Naive thymus-derived CD8-positive, alpha-beta T cell (primary cell): ENCODE measurements around the gene NID2. TPM values are rescaled to one million over a fixed set of nuclear protein-coding genes. Genes with fewer than 3 reads are reported as not detected.
A peak's percentile ranks its signal among the peaks of the same experiment; 100 is the strongest.

Experiments
- ATAC-seq, 2 donors: fragments of 150-1000 bp; cut with Tn5 transposase in 1 of 2; sonication (Bioruptor Pico), chemical (Tn5 transposase) in 1 of 2; 1 replicate in 1 of 2; 2 replicates in 1 of 2; pipeline ENCODE4 v1.10.0; 2021; ENCODE audit warnings: mild to moderate bottlenecking in 2 of 2, moderate library complexity in 2 of 2
- POLR2A ChIA-PET: fragments of 350-600 bp; sonication (Branson Sonifier 250); formaldehyde crosslinking; loops from one replicate; lab custom pipeline; 2021; ENCODE audit warnings: antibody characterized with exemption; lab: Charles Lee
- DNase-seq, 10 donors: peaks; one replicate each; pipeline versions ENCODE4 v3.0.0 to v3.0.0-alpha.2; 2020 to 2022
- H3K27ac Mint-ChIP-seq, 10 donors: one replicate each; pipeline ENCODE4 v1.8.0; 2020 to 2022; ENCODE audit warnings: mild to moderate bottlenecking in 10 of 10, mixed read lengths in 10 of 10, moderate library complexity in 4 of 10, inconsistent platforms in 1 of 10
- H3K27me3 Mint-ChIP-seq, 5 donors: one replicate each; pipeline ENCODE4 v1.8.0; 2021 to 2022; ENCODE audit warnings: mixed read lengths in 5 of 5
- H3K36me3 Mint-ChIP-seq, 3 donors: one replicate each; pipeline ENCODE4 v1.8.0; 2020 to 2022; ENCODE audit warnings: mixed read lengths in 3 of 3, mild to moderate bottlenecking in 2 of 3, inconsistent platforms in 1 of 3
- H3K4me1 Mint-ChIP-seq, 4 donors: one replicate each; pipeline ENCODE4 v1.8.0; 2021 to 2022; ENCODE audit warnings: mixed read lengths in 4 of 4
- H3K4me3 Mint-ChIP-seq, 10 donors: one replicate each; pipeline ENCODE4 v1.8.0; 2020 to 2022; ENCODE audit warnings: mild to moderate bottlenecking in 10 of 10, mixed read lengths in 10 of 10, moderate library complexity in 6 of 10, inconsistent platforms in 1 of 10
- H3K9me3 Mint-ChIP-seq, 9 donors: one replicate each; pipeline ENCODE4 v1.8.0; 2020 to 2022; ENCODE audit warnings: mixed read lengths in 9 of 9, mild to moderate bottlenecking in 3 of 9, inconsistent platforms in 1 of 9, moderate library complexity in 1 of 9
- polyA plus RNA-seq, 3 donors: library from polyadenylated mRNA; unstranded; fragments of 300-500 nt; fragmentation: Illumina TruSeq; gene quantifications; one replicate each; pipeline ENCODE4 v1.2.3, GENCODE V29; 2021
- total RNA-seq, 8 experiments: library from RNA in 2 of 8; stranded (reverse) in 2 of 8; gene quantifications; one replicate each; pipeline ENCODE4 v1.2.3 and lab custom pipeline; 2021 to 2026

The NID2 gene, protein sequence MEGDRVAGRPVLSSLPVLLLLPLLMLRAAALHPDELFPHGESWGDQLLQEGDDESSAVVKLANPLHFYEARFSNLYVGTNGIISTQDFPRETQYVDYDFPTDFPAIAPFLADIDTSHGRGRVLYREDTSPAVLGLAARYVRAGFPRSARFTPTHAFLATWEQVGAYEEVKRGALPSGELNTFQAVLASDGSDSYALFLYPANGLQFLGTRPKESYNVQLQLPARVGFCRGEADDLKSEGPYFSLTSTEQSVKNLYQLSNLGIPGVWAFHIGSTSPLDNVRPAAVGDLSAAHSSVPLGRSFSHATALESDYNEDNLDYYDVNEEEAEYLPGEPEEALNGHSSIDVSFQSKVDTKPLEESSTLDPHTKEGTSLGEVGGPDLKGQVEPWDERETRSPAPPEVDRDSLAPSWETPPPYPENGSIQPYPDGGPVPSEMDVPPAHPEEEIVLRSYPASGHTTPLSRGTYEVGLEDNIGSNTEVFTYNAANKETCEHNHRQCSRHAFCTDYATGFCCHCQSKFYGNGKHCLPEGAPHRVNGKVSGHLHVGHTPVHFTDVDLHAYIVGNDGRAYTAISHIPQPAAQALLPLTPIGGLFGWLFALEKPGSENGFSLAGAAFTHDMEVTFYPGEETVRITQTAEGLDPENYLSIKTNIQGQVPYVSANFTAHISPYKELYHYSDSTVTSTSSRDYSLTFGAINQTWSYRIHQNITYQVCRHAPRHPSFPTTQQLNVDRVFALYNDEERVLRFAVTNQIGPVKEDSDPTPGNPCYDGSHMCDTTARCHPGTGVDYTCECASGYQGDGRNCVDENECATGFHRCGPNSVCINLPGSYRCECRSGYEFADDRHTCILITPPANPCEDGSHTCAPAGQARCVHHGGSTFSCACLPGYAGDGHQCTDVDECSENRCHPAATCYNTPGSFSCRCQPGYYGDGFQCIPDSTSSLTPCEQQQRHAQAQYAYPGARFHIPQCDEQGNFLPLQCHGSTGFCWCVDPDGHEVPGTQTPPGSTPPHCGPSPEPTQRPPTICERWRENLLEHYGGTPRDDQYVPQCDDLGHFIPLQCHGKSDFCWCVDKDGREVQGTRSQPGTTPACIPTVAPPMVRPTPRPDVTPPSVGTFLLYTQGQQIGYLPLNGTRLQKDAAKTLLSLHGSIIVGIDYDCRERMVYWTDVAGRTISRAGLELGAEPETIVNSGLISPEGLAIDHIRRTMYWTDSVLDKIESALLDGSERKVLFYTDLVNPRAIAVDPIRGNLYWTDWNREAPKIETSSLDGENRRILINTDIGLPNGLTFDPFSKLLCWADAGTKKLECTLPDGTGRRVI (N-terminal part only)
- total RNA-seq, result not detected
- under 1 TPM; 0.22 to 0.98 (median 0.62) TPM for polyA plus RNA-seq
- 0 to 0.35 (median 0) reads per million in 6 experiments for total RNA-seq (lab: John Stamatoyannopoulos, UW)

DNA sequence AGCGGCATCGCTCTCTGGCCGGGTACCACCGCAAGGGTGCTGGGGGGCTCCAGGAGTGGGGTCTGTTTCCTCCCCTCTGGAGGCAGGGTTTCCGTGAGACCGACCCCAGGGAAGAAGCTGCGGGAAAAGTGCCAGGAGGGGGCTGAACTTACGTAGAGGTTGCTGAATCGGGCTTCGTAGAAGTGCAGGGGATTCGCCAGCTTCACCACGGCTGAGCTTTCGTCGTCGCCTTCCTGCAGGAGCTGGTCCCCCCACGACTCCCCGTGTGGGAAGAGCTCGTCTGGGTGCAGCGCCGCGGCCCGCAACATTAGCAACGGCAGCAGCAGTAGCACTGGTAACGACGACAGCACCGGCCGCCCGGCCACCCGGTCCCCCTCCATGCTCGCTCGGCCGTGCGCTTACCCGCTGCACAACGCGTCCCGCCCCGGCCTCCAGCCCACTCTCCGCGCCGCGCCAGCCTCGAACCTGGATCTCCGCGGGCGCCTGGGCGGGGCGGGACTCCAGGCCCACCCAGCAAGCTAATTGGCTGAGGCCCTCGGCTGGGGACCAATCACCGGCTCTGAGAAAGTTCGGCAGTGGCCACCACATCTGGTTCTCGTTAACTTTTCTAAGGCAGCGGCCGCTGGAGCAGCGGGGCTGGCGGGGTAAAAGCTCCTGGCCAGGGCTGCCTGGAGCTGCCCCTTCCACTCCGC lies at the start of gene NID2:
NID2 (minus strand) TSS at position 445 of the 692 bp plus-strand sequence; CDS start at position 380, 65 bp downstream.
- Mint-ChIP-seq H3K27me3 (peaks cover 25 to 62% (median 39%) of the 10 kb centered on the region in 5 donors), H3K36me3 (no peaks in the 10 kb centered on the region), H3K9me3 (no peaks in the 10 kb centered on the region), H3K4me1 (peaks cover 5 to 24% (median 17%) of the 10 kb centered on the region in 4 donors), H3K4me3 (peak within 1 kb of the TSS; percentile 50 to 81 (median 68)), H3K27ac (no peak within 1 kb of the TSS)
- DNase-seq (peak in 7 of 10 donors; percentile 6 to 40 (median 26)), ATAC-seq (peak; percentile 67 to 71)
- POLR2A ChIA-PET, result interaction anchor here (0.6 kb wide), 1 partner anchor 133 kb away, joined by 6 read pairs; no protein-coding TSS in a partner anchor

DNA sequence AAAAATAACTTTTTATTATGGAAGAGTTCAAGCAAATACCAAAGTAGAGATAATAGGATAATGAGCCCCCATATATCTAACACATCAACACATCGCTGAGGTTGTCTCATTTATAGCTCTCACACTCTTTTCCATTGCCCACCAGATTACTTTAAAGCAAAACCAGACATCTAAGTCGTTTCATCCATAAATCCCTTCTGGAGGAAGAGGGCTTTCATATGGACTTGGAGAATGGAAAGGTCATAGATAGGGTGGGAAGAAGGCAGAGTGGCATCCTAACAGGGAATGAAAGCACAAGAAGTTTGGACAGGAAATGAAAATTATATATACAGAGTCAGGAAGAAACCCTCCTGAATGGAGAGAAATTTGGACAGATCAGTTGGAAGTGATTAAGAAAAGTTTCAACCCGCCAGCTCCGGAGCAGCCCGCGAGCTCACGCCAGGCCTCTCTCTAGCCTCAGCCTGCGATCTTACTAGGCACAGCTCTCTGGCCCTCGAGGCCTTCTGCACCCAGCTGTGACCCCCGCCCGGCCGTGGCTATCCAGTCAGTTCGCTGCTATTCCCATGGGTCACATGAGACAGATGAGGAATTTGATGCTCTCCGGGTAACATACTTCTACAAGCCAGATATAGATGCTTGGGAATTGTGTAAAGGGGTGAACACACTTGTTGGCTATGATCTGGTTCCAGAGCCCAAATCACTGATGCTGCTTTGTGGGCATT lies 48.4 kb upstream of the NID2 start:
- no peak overlapping the region for H3K4me3 Mint-ChIP-seq
- H3K4me1 Mint-ChIP-seq, result no peaks in the 10 kb centered on the region
- peaks cover 0 to 2% (median 0%) of the 10 kb centered on the region in 5 donors for H3K27me3 Mint-ChIP-seq
- no peaks in the 10 kb centered on the region for H3K9me3 Mint-ChIP-seq
- ATAC-seq, result no peak
- no peaks in the 10 kb centered on the region for H3K36me3 Mint-ChIP-seq
- POLR2A ChIA-PET, result no interaction called here
- H3K27ac Mint-ChIP-seq, result no peak overlapping the region
- no peak for DNase-seq

DNA sequence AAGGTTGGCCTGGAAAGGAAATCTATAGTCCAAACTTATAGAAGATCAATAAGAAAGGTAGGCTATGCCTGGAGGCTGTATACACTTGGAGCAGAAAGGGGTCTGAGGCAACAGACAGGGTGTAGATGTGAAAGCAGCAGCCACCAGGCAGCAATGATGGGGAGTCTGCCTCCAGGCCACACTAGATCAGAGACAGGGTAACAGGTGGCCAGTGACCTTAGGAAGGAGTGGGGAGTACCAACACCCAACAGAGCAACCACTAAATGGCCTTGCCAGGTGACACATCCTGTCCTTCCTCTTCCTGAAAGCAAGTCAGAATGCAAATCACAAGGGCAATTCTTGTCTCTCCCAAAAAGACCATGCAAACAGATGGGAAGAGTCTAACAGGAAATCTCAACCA lies 46.4 kb upstream of the NID2 start:
- Mint-ChIP-seq H3K9me3 (no peaks in the 10 kb centered on the region), H3K27ac (no peak overlapping the region), H3K4me3 (no peak overlapping the region), H3K27me3 (peaks cover 0 to 2% (median 0%) of the 10 kb centered on the region in 5 donors), H3K4me1 (no peaks in the 10 kb centered on the region), H3K36me3 (no peaks in the 10 kb centered on the region)
- ATAC-seq, result no peak
- no peak for DNase-seq
- POLR2A ChIA-PET, result no interaction called here

DNA sequence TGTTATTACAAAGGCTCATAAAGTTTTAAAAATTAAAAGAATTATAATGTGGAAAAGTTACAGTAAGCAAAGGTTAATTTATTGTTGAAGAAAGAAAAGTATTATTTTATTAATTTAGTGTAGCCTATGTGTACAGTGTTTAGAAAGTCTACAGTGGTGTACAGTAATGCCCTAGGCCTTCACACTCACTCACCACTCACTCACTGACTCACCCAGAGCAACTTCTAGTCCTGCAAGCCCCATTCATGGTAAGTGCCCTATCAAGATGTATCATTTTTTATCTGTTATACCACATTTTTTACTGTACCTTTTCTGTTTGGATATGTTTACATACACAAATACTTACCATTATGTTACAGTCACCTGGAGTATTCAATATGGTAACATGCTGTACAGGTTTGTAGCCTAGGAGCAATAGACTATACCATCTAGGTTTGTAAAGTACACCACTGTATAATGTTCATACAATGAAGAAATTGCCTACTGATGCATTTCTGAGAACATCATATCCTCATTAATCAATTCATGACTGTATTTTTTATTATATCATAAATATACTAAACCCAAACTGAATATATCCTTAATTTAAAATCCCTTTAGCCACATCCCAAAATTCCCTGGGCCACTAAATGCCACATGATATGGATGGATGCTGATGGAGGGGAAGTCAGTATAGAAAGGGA lies 43.6 kb upstream of the NID2 start:
- Mint-ChIP-seq H3K27ac (no peak overlapping the region), H3K36me3 (no peaks in the 10 kb centered on the region), H3K4me1 (peaks cover 0 to 1% (median 0%) of the 10 kb centered on the region in 4 donors), H3K4me3 (no peak overlapping the region), H3K9me3 (no peaks in the 10 kb centered on the region), H3K27me3 (peaks cover 0 to 5% (median 0%) of the 10 kb centered on the region in 5 donors)
- ATAC-seq (no peak), DNase-seq (no peak)
- POLR2A ChIA-PET, result no interaction called here

DNA sequence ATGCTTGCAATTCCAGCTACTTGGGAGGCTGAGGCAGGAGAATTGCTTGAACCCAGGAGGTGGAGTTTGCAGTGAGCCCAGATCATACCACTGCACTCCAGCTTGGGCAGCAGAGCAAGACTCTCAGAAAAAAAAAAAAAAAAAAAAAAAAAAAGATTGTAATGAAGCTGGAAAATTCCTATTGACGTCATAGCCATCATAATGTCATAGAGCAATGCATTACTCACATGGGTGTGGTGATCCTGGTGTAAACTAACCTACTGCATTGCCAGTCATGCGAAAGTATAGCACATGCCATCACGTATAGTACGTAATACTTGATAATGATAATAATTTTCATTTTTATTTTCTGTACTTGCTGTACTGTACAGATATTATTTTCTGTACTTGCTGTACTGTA lies 42.7 kb upstream of the NID2 start:
- DNase-seq (no peak), ATAC-seq (no peak)
- H3K27ac Mint-ChIP-seq, result no peak overlapping the region
- POLR2A ChIA-PET, result interaction anchor here (0.6 kb wide), 1 partner anchor 66 kb away, joined by 5 read pairs; no protein-coding TSS in a partner anchor
- no peaks in the 10 kb centered on the region for H3K36me3 Mint-ChIP-seq
- peaks cover 0 to 5% (median 0%) of the 10 kb centered on the region in 5 donors for H3K27me3 Mint-ChIP-seq
- H3K4me3 Mint-ChIP-seq, result no peak overlapping the region
- H3K4me1 Mint-ChIP-seq, result peaks cover 0 to 1% (median 0%) of the 10 kb centered on the region in 4 donors
- no peaks in the 10 kb centered on the region for H3K9me3 Mint-ChIP-seq

DNA sequence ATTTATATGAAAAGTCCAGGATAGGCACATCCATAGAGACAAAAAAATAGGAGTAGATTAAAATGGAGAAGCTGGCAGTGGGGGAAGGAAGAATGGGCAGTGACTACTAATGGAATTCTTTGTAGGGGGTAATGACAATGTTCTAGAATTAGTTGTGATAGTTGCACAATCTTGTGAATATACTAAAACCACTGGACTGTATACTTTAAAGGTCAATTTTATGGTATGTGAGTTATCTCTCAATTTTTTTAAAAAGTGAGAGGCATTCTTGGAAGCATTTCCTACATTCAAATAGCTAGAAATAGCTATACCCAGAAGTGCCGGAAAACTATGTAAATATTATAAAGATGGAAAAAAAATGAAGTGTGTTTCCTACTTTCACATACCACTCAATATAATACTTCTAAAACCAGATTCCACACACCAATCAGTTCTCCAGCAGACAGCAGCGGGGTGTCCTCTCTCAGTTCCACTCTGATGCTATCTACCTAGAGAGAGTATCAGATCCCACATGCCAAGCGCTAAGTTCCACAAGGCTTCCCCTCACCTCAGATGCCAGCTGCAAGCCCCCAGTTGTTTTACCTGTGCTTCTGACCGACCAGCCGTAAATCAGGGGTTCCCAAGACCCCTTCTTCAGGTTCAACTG lies 41.7 kb upstream of the NID2 start:
- Mint-ChIP-seq H3K9me3 (no peaks in the 10 kb centered on the region), H3K27ac (no peak overlapping the region), H3K4me3 (no peak overlapping the region), H3K36me3 (no peaks in the 10 kb centered on the region), H3K27me3 (peaks cover 0 to 6% (median 0%) of the 10 kb centered on the region in 5 donors), H3K4me1 (peaks cover 0 to 1% (median 0%) of the 10 kb centered on the region in 4 donors)
- ATAC-seq (no peak), DNase-seq (no peak)
- POLR2A ChIA-PET, result no interaction called here

DNA sequence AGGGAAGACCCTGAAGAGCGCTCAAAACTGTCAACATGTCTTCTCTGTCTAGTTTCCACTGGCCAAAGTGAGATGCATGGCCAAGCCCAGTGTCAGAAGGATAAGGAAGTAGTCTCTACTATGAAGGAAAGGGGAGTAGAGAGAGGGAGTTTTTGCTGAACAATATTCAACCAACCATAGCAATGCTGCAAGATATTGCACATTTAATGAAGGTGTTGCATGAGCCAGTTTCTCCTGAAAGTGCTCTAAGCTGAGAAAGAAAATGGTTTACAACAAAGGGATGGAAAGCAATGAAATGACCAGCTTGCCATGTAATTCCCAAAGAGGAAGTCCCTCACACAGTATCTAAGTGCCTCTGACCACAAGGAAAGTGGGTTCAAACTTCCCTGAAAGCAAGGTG lies 40.0 kb upstream of the NID2 start:
- H3K4me3 Mint-ChIP-seq, result no peak overlapping the region
- ATAC-seq (no peak), DNase-seq (no peak)
- no peaks in the 10 kb centered on the region for H3K36me3 Mint-ChIP-seq
- H3K27me3 Mint-ChIP-seq, result peaks cover 0 to 6% (median 0%) of the 10 kb centered on the region in 5 donors
- no peaks in the 10 kb centered on the region for H3K9me3 Mint-ChIP-seq
- POLR2A ChIA-PET, result no interaction called here
- H3K4me1 Mint-ChIP-seq, result peaks cover 0 to 1% (median 0%) of the 10 kb centered on the region in 4 donors
- no peak overlapping the region for H3K27ac Mint-ChIP-seq

DNA sequence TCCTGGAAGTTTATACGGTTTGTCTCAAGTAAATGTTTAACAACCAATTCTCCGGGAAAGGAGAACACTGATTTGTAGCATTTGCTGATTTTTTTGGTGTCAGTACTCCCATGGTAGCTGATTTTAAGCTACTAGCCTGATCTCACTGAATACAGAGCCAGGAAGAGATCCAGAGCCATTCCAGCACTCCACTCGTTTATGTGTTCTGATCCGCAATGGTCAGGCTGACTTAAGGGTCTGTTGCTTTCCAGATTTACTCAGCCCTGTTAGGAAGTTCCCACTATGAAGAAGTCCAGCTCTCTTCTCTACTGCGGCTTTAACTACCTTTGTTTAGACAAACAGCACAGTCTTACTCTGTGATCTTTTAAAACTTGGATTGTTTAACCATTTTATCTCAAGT lies 38.0 kb upstream of the NID2 start:
- Mint-ChIP-seq H3K9me3 (no peaks in the 10 kb centered on the region), H3K4me1 (peaks cover 0 to 1% (median 0%) of the 10 kb centered on the region in 4 donors), H3K27ac (no peak overlapping the region), H3K36me3 (no peaks in the 10 kb centered on the region), H3K4me3 (no peak overlapping the region), H3K27me3 (peaks cover 0 to 6% (median 0%) of the 10 kb centered on the region in 5 donors)
- POLR2A ChIA-PET, result interaction anchor here (0.7 kb wide), 1 partner anchor 275 kb away, joined by 4 read pairs; no protein-coding TSS in a partner anchor
- no peak for ATAC-seq
- no peak for DNase-seq

DNA sequence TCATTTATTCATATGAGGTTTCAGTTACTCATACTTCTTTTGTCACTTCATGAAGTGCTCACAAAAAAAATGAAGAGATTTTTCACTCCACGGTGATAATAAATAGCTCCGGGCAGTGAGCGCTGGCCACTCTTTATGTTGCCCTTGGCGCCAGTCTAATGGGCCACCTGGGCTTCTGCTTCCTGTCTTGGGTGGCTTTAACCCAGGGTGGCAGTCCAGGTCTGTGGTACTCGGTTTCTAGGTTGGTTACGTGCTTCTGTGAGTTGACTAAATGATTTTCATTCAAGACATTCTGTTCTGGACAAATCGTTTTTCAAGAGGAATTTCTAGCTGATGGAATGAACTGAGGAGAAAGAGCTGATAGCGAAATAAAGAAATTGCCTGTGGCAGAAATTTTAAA lies 34.6 kb upstream of the NID2 start:
- Mint-ChIP-seq H3K9me3 (no peaks in the 10 kb centered on the region), H3K27me3 (peaks cover 0 to 6% (median 0%) of the 10 kb centered on the region in 5 donors), H3K36me3 (no peaks in the 10 kb centered on the region), H3K4me1 (no peaks in the 10 kb centered on the region), H3K27ac (no peak overlapping the region), H3K4me3 (no peak overlapping the region)
- no peak for DNase-seq
- no peak for ATAC-seq
- POLR2A ChIA-PET, result no interaction called here

DNA sequence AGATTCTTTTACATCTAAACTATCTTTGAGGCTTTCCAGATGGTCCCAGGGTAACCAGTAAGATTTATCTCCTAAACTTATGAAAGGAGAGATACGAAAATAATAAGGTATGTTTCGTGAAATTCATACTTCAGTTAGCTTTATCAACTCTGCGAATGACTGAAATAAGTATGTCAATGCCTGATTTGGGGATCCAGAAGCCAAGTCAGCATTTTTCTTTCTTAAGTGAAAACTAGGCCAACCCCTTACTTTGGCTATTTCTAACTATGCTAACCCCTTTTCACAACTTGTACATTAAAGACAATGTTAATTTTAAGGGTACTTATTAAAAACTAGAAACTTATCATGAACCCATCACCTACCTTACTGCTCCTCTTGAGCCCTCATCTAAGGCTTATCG lies 26.9 kb upstream of the NID2 start:
- POLR2A ChIA-PET, result no interaction called here
- Mint-ChIP-seq H3K27me3 (peaks cover 0 to 8% (median 3%) of the 10 kb centered on the region in 5 donors), H3K27ac (no peak overlapping the region), H3K4me3 (no peak overlapping the region), H3K36me3 (no peaks in the 10 kb centered on the region), H3K4me1 (no peaks in the 10 kb centered on the region), H3K9me3 (no peaks in the 10 kb centered on the region)
- ATAC-seq (no peak), DNase-seq (no peak)
